GM12878 (cell line): ENCODE results near the gene STAT3. TPM values are rescaled to one million over a fixed set of nuclear protein-coding genes. Genes with fewer than 3 reads are reported as not detected.
A peak's percentile ranks its signal among the peaks of the same experiment; 100 is the strongest.

Source experiments
- ATAC-seq: fragments of 200-7000 bp; cut with Tn5 transposase; 3 replicates; pipeline ENCODE4 v1.9.1; 2020; ENCODE audit warnings: mild to moderate bottlenecking, moderate library complexity
- BruUV-seq: library from RNA; stranded (reverse); fragments of 400-500 nt; replicated peaks from 2 replicates; lab custom pipeline; 2021; lab: Mats Ljungman, UMichigan
- CTCF ChIA-PET: fragments of 300-600 bp; sonication (Branson Sonifier 250); formaldehyde crosslinking; extraction: SDS; loops from one replicate; lab custom pipeline; 2021; ENCODE audit warnings: inconsistent platforms; lab: Yijun Ruan, JAX
- POLR2A ChIA-PET: fragments of 350-600 bp; formaldehyde crosslinking; extraction: SDS; loops from one replicate; lab custom pipeline; 2021; ENCODE audit warnings: inconsistent platforms; lab: Charles Lee
- RAD21 ChIA-PET: fragments of 300-600 bp; sonication (Branson Sonifier 250); formaldehyde crosslinking; loops from one replicate; lab custom pipeline; 2023; ENCODE audit warnings: antibody characterized with exemption; ENCODE audit not compliant: unreplicated experiment; lab: Charles Lee
- SMC1A ChIA-PET: fragments of 300-600 bp; sonication (Branson Sonifier 250); formaldehyde crosslinking; loops from one replicate; lab custom pipeline; 2023; ENCODE audit not compliant: unreplicated experiment, uncharacterized antibody; lab: Charles Lee
- DNase-seq: peaks from one replicate; pipeline ENCODE4 v3.0.0-alpha.2; 2011; ENCODE audit warnings: low read depth, low spot score
- FAIRE-seq: peaks from 3 replicates; lab custom pipeline; 2011; peaks lifted over from hg19 to GRCh38; lab: Jason Lieb, UNC
- H2AFZ ChIP-seq: 2 replicates; pipeline ENCODE4 v1.6.0; 2011; ENCODE audit warnings: low read depth, low read length, control low read depth; ENCODE audit not compliant: control insufficient read depth
- H3K27ac ChIP-seq: 2 replicates; pipeline ENCODE4 v1.5.1; 2011; ENCODE audit warnings: control low read depth; ENCODE audit not compliant: control insufficient read depth, insufficient read depth
- H3K27me3 ChIP-seq, 2 experiments: replicated peaks in 1 of 2; 2 replicates each; pipeline versions ENCODE4 v1.6.0 to v1.6.1; 2011; ENCODE audit warnings: low read length in 1 of 2; ENCODE audit not compliant: control insufficient read depth in 2 of 2, insufficient read depth in 2 of 2
- H3K36me3 ChIP-seq, 2 experiments: 2 replicates each; pipeline ENCODE4 v1.5.1; 2011; ENCODE audit warnings: low read length in 1 of 2; ENCODE audit not compliant: control insufficient read depth in 2 of 2, insufficient read depth in 2 of 2
- H3K4me1 ChIP-seq: 2 replicates; pipeline ENCODE4 v1.6.1; 2011; ENCODE audit warnings: mild to moderate bottlenecking, low read length, moderate library complexity, mixed read lengths; ENCODE audit not compliant: control insufficient read depth, insufficient read depth
- H3K4me2 ChIP-seq: 2 replicates; pipeline ENCODE4 v1.6.0; 2011; ENCODE audit warnings: control low read depth; ENCODE audit not compliant: control insufficient read depth, insufficient read depth
- H3K4me3 ChIP-seq: fragments of 200-600 bp; sonication (generic); 2 replicates; pipeline ENCODE4 v1.5.1; 2016
- H3K79me2 ChIP-seq: 2 replicates; pipeline ENCODE4 v1.6.0; 2011; ENCODE audit warnings: low read length; ENCODE audit not compliant: control insufficient read depth, insufficient read depth
- H3K9ac ChIP-seq: 2 replicates; pipeline ENCODE4 v1.8.0; 2011; ENCODE audit warnings: low read length, control low read depth, mixed read lengths; ENCODE audit not compliant: control insufficient read depth, insufficient read depth
- H3K9me3 ChIP-seq: replicated peaks from 3 replicates; pipeline ENCODE4 v1.5.1; 2011; ENCODE audit warnings: mild to moderate bottlenecking, low read length; ENCODE audit not compliant: control insufficient read depth, insufficient read depth
- H4K20me1 ChIP-seq: 2 replicates; pipeline ENCODE4 v1.6.0; 2011; ENCODE audit not compliant: control insufficient read depth, insufficient read depth
- BACH1 ChIP-seq: fragments of 450-650 bp; IDR thresholded peaks from 2 replicates; pipeline ENCODE4 v1.6.1; 2017; ENCODE audit warnings: mild to moderate bottlenecking, borderline replicate concordance
- CHD1 ChIP-seq: IDR thresholded peaks from 2 replicates; pipeline ENCODE4 v1.6.1; 2012; ENCODE audit warnings: low read depth, low read length, improper control_type of control experiment
- EP300 ChIP-seq, 2 experiments: fragments of 150-350 bp in 1 of 2; IDR thresholded peaks; 2 replicates each; pipeline ENCODE4 v1.6.1; 2011 to 2012; ENCODE audit warnings: low read depth in 2 of 2, low read length in 2 of 2, borderline replicate concordance in 1 of 2, improper control_type of control experiment in 1 of 2, inconsistent platforms in 1 of 2; ENCODE audit not compliant: control insufficient read depth in 1 of 2
- IKZF2 ChIP-seq, 2 experiments: fragments of 450-650 bp; IDR thresholded peaks; 2 replicates each; pipeline ENCODE4 v1.6.1; 2017; ENCODE audit warnings: mild to moderate bottlenecking in 2 of 2, moderate library complexity in 2 of 2
- JUNB ChIP-seq: IDR thresholded peaks from 2 replicates; pipeline ENCODE4 v1.6.1; 2016; ENCODE audit warnings: antibody characterized with exemption, mild to moderate bottlenecking
- MAX ChIP-seq: IDR thresholded peaks from 2 replicates; pipeline ENCODE4 v1.6.1; 2012; ENCODE audit warnings: low read depth, low read length, improper control_type of control experiment
- MTA2 ChIP-seq: fragments of 450-650 bp; IDR thresholded peaks from 2 replicates; pipeline ENCODE4 v1.6.1; 2016; ENCODE audit warnings: low read depth, mild to moderate bottlenecking, moderate library complexity
- PRDM15 ChIP-seq: fragments of 450-650 bp; formaldehyde crosslinking; IDR thresholded peaks from 2 replicates; pipeline ENCODE4 v1.4.0; 2020; ENCODE audit warnings: mild to moderate bottlenecking, moderate library complexity
- RAD51 ChIP-seq: fragments of 450-650 bp; IDR thresholded peaks from 2 replicates; pipeline ENCODE4 v1.6.1; 2016; ENCODE audit warnings: moderate library complexity, mild to moderate bottlenecking, inconsistent platforms
- STAT1 ChIP-seq: fragments of 450-650 bp; conservative IDR thresholded peaks from 2 replicates; pipeline ENCODE4 v1.6.1; 2014; ENCODE audit warnings: antibody characterized with exemption, mild to moderate bottlenecking
- STAT3 ChIP-seq: IDR thresholded peaks from 2 replicates; pipeline ENCODE4 v1.6.1; 2011; ENCODE audit warnings: low read depth, low read length, improper control_type of control experiment
- SUPT20H ChIP-seq: IDR thresholded peaks from 2 replicates; pipeline ENCODE4 v1.6.1; 2011; ENCODE audit warnings: low read depth, mild to moderate bottlenecking, low read length, moderate library complexity, borderline replicate concordance; ENCODE audit not compliant: control insufficient read depth
- USF1 ChIP-seq: IDR thresholded peaks from 2 replicates; pipeline ENCODE4 v1.6.1; 2011; ENCODE audit warnings: borderline replicate concordance, low read depth, mild to moderate bottlenecking, moderate library complexity, mixed read lengths, low read length; ENCODE audit not compliant: insufficient read depth; ENCODE audit errors: extremely low read length
- WGBS: methylation state at CpG from one replicate; pipeline ENCODE4 v1.1.6; 2016; ENCODE audit warnings: low lambda C conversion rate; ENCODE audit not compliant: insufficient replicate concordance, insufficient coverage; ENCODE audit errors: missing lambda C conversion rate; 5-methylcytosine and 5-hydroxymethylcytosine counted together
- in situ Hi-C: fragments of 300-500 bp; cut with MboI; formaldehyde crosslinking; loops from 9 replicates; pipeline ENCODE4 v1.14.3; 2018; ENCODE audit warnings: mixed read lengths
- intact Hi-C: fragments of 100-400 bp; cut with micrococcal nuclease; formaldehyde crosslinking; loops from one replicate; pipeline ENCODE4 v1.14.2; 2022; ENCODE audit not compliant: unreplicated experiment
- polyA plus RNA-seq, 11 experiments: library from polyadenylated mRNA; depleted of rRNA in 4 of 11; unstranded in 6 of 11; stranded (reverse) in 5 of 11; fragments of >200 nt; fragmentation: Nextera tagmentation in 4 of 11; fragmentation: Illumina TruSeq in 1 of 11; extraction: Ambion mirVana in 4 of 11; extraction: Trizol in 1 of 11; gene quantifications; 1 replicate in 1 of 11; 2 replicates in 10 of 11; pipeline versions ENCODE4 v1.2.1 to v1.2.3, GENCODE V29; 2011 to 2016; ENCODE audit warnings: inconsistent platforms in 2 of 11, missing spikeins in 2 of 11, low read depth in 1 of 11
- total RNA-seq, 4 experiments: library from RNA; depleted of rRNA in 3 of 4; stranded (reverse); fragments of >200 nt in 3 of 4; fragmentation: Illumina TruSeq in 1 of 4; extraction: Trizol in 1 of 4; gene quantifications; 2 replicates each; pipeline versions ENCODE4 v1.2.1 to v1.2.3, GENCODE V29; 2013 to 2021
- TF ChIP-seq, protein P1 (sequence below): fragments of 450-650 bp; conservative IDR thresholded peaks from 2 replicates; pipeline ENCODE4 v1.6.1; 2017; ENCODE audit warnings: mild to moderate bottlenecking, moderate library complexity

The STAT3 gene
- total and polyA plus RNA-seq, 10 of the 15 experiments (the other 5 are each of a cell fraction or from before 2014, with no cell fraction given): 18.4 to 96.4 (median 60.9) TPM

GRCh38 chr17:42354956-42355843 is 33.0 kb downstream of the STAT3 start:
- Histone ChIP-seq H3K9me3 (no peaks in the 10 kb centered on the region), H3K27ac (peak overlapping the region; percentile 65), H2AFZ (no peak overlapping the region), H3K4me1 (peaks cover 23% of the 10 kb centered on the region), H3K79me2 (peaks cover 71% of the 10 kb centered on the region), H3K27me3 (no peaks in the 10 kb centered on the region), H3K36me3 (no peaks in the 10 kb centered on the region), H3K9ac (peak overlapping the region; percentile 18; the same call in 1 of the 2 replicates), H3K4me2 (peak overlapping the region; percentile 64), H3K4me3 (no peak overlapping the region; the same call in 1 of the 2 replicates), H4K20me1 (no peaks in the 10 kb centered on the region)
- peak; percentile 71 for ATAC-seq
- ChIA-PET SMC1A (interaction anchor here (1.1 kb wide), 1 partner anchor 34 kb away, joined by 3 read pairs; the partner anchor contains the start of gene STAT3), CTCF (interaction anchor here (0.6 to 1.5 kb wide), 5 partner anchors 13 to 85 kb away, joined by 3 to 4 read pairs (median 3); no protein-coding TSS in a partner anchor), RAD21 (interaction anchor here (0.8 to 1.9 kb wide), 3 partner anchors 31 to 48 kb away, joined by 3 to 7 read pairs (median 3); partner anchors contain the start of gene STAT3), POLR2A (interaction anchor here (1.0 to 1.4 kb wide), 4 partner anchors 10 to 37 kb away, joined by 3 to 5 read pairs (median 3); no protein-coding TSS in a partner anchor)
- BruUV-seq: TSS peak; percentile 27
- FAIRE-seq: peak; percentile 90
- intact Hi-C loops (no loop called here), in situ Hi-C loops (no loop called here)
- 15% methylated on average over 3 of the region's 3 CpGs for WGBS
- DNase-seq: no peak
- peak; percentile 33 for TF ChIP-seq JUNB
- no peak for TF ChIP-seq PRDM15 (CRISPR knock-in tag)
- no peak for TF ChIP-seq EP300 (IDR thresholded peaks at IDR 0.05; ENCODE audit: borderline replicate concordance in 1 of 2, control insufficient read depth in 1 of 2, low read depth in 2 of 2, low read length in 2 of 2)
- TF ChIP-seq, protein P1, sequence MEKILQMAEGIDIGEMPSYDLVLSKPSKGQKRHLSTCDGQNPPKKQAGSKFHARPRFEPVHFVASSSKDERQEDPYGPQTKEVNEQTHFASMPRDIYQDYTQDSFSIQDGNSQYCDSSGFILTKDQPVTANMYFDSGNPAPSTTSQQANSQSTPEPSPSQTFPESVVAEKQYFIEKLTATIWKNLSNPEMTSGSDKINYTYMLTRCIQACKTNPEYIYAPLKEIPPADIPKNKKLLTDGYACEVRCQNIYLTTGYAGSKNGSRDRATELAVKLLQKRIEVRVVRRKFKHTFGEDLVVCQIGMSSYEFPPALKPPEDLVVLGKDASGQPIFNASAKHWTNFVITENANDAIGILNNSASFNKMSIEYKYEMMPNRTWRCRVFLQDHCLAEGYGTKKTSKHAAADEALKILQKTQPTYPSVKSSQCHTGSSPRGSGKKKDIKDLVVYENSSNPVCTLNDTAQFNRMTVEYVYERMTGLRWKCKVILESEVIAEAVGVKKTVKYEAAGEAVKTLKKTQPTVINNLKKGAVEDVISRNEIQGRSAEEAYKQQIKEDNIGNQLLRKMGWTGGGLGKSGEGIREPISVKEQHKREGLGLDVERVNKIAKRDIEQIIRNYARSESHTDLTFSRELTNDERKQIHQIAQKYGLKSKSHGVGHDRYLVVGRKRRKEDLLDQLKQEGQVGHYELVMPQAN: no peak
- TF ChIP-seq RAD51: no peak
- TF ChIP-seq MTA2: no peak
- TF ChIP-seq USF1: no peak
- TF ChIP-seq MAX: no peak
- 0 out of 4 replicates have a peak, but pooled peaks of 1 of the 2 experiments have one; percentile 16 for TF ChIP-seq IKZF2 (IDR thresholded peaks at IDR 0.05)
- TF ChIP-seq BACH1: no peak
- TF ChIP-seq SUPT20H: no peak
- no peak for TF ChIP-seq STAT1
- no peak for TF ChIP-seq CHD1
- 0 out of 2 replicates have a peak, but pooled peaks have one; percentile 25 for TF ChIP-seq STAT3
